ENCODE results near the gene TTC33.

The TTC33 gene

DNA sequence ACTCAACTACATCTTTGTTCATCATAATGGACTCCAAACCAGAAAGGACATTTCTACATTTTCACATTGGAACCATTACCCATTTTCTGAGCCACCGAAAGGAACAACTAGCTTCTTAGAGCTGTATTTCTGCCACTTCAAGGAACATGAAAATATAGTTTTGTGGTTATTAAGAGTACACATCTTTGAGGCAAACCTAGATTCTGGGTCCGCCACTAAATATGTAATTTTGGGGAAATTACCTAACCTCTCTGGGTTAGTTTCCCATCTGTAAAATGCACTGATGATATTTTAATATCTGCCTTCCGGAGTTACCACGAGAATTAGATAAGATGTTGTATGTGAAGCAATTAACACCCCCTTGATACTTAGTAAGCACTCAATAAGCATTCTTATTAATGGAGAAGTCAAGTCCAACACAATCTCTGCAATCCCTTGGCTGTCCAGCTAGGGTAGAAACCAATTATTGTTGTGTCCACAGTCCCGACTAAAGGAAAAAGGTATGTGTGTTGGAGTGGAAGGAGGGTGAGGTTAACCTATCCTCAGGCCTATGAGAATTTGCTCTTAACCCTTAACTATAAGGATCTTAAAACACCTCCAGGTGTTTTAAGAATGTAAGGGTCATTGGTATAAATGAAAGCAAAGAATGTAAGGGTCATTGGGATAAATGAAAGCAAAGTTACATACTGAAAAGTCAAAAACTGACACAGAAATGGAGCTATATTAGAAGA, 170.1 kb downstream of the TTC33 start:
- H3K36me3 ChIP-seq (ENCODE audit: control insufficient read depth, insufficient read depth, low read length), result no peaks in the 10 kb centered on the region
- no peak overlapping the region for H3K4me3 ChIP-seq (ENCODE audit: low read depth, low read length)
- H3K9me3 ChIP-seq (ENCODE audit: control insufficient read depth, insufficient read depth, low read length), result no peaks in the 10 kb centered on the region
- no peaks in the 10 kb centered on the region for H3K27me3 ChIP-seq (ENCODE audit: control insufficient read depth, insufficient read depth, low read length)
- H3K9ac ChIP-seq (ENCODE audit: low read depth, low read length), result no peak overlapping the region
- H3K4me1 ChIP-seq (ENCODE audit: control insufficient read depth, insufficient read depth, low read length), result no peaks in the 10 kb centered on the region

DNA sequence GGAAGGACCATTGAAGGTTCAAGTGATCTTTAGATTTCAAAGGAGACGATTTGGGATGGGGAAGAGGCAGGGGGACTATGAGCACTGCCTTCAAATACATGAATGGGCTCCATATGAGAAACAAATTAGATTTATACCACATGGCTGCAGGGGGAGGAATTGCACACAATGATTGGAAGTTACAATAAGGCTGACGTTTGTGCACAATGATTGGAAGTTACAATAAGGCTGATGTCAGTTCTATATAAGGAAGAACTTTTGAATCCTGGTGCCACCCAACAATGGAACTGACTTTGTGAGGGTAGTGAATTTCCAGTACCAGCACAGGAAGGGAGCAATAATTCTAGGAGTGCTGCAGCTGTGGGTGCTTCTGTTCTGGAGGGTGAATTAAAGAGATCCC, 171.7 kb downstream of the TTC33 start:
- no peaks in the 10 kb centered on the region for H3K27me3 ChIP-seq (ENCODE audit: control insufficient read depth, insufficient read depth, low read length)
- H3K9me3 ChIP-seq (ENCODE audit: control insufficient read depth, insufficient read depth, low read length), result no peaks in the 10 kb centered on the region
- no peaks in the 10 kb centered on the region for H3K4me1 ChIP-seq (ENCODE audit: control insufficient read depth, insufficient read depth, low read length)
- no peak overlapping the region for H3K4me3 ChIP-seq (ENCODE audit: low read depth, low read length)
- H3K9ac ChIP-seq (ENCODE audit: low read depth, low read length), result no peak overlapping the region
- H3K36me3 ChIP-seq (ENCODE audit: control insufficient read depth, insufficient read depth, low read length), result no peaks in the 10 kb centered on the region

DNA sequence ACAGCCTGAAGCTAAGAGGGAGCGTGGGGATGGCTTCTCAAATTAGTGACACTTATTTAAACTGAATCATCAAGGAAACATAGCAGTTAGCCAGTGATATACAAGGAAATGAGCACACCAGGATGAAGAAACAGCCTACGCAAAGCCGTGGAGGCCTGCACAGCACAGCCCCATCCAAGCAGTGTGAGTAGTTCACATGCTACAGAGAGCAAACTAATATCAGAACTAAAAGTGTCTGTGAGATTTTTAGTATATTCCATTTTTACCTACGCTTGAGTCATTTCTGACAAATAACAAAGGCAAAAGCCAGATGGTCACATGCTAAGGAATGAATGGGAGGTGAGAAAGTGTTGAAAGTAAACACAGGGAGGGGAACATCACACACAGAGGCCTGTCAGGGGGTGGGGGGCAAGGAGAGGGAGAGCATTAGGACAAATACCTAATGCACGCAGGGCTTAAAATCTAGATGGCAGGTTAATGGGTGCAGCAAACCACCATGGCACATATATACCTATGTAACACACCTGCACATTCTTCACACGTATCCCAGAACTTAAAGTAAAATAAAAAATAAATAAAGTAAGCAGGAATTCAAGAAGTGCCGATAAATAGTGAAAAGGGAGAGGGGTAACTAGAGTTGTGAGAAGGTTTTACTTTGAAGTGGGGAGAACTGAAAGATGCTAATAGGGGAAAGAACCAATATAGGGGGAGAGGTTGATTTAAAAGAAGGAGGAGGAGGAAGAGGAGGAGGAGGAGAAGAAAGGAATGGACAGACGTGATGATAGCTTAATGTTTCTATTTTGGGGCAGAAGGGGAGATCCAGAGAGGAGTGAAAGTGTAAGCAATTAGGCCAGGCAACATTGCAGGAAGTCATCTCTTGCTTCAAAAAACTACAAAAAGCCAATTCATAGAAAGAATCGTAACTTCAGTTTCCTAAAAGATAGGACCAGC, 177.0 kb downstream of the TTC33 start:
- Histone ChIP-seq H3K4me3 (ENCODE audit: low read depth, low read length) (no peak overlapping the region), H3K27me3 (ENCODE audit: control insufficient read depth, insufficient read depth, low read length) (no peaks in the 10 kb centered on the region), H3K4me1 (ENCODE audit: control insufficient read depth, insufficient read depth, low read length) (no peaks in the 10 kb centered on the region), H3K9me3 (ENCODE audit: control insufficient read depth, insufficient read depth, low read length) (no peaks in the 10 kb centered on the region), H3K9ac (ENCODE audit: low read depth, low read length) (no peak overlapping the region), H3K36me3 (ENCODE audit: control insufficient read depth, insufficient read depth, low read length) (no peaks in the 10 kb centered on the region)

DNA sequence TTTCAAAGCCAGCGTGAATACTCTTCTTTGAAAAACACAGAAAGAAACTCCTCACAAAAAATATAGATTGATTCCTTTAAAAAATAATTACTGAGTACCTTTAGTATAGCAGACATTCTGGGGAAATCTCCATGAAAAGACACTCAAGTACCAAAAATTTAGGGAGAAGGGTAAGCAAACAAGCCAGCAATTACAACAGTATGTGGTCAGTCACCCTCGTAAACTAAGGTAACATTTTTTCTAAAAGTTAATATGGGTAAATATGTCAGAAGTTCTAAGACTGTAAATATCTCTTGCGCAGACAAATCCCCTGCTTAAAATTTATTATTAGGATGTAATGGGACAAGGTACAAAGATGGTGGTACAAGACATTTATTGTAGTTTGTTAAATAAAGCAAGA, 178.0 kb downstream of the TTC33 start:
- Histone ChIP-seq H3K9ac (ENCODE audit: low read depth, low read length) (no peak overlapping the region), H3K27me3 (ENCODE audit: control insufficient read depth, insufficient read depth, low read length) (no peaks in the 10 kb centered on the region), H3K9me3 (ENCODE audit: control insufficient read depth, insufficient read depth, low read length) (no peaks in the 10 kb centered on the region), H3K36me3 (ENCODE audit: control insufficient read depth, insufficient read depth, low read length) (no peaks in the 10 kb centered on the region), H3K4me3 (ENCODE audit: low read depth, low read length) (no peak overlapping the region), H3K4me1 (ENCODE audit: control insufficient read depth, insufficient read depth, low read length) (no peaks in the 10 kb centered on the region)

DNA sequence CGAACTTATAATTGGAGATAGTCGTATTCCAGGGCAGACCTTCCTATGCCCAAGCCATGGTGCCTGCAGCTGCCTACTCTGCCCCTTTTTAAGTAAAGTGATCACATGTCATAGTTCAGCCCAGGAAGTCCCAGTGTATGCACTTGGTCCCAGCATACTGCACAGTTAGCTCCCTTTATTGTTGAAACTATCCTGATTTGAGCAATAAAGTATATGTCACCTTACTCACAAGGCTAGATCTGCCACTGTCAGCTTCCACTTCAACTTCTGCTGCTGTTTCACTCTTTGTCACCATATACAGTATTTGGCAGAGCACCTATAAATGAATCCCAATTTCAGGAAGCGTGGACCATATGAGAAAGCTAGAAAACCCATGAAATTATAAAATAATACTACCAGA, 179.8 kb downstream of the TTC33 start:
- no peak overlapping the region for H3K4me3 ChIP-seq (ENCODE audit: low read depth, low read length)
- H3K36me3 ChIP-seq (ENCODE audit: control insufficient read depth, insufficient read depth, low read length), result no peaks in the 10 kb centered on the region
- H3K4me1 ChIP-seq (ENCODE audit: control insufficient read depth, insufficient read depth, low read length), result no peaks in the 10 kb centered on the region
- no peak overlapping the region for H3K9ac ChIP-seq (ENCODE audit: low read depth, low read length)
- H3K9me3 ChIP-seq (ENCODE audit: control insufficient read depth, insufficient read depth, low read length), result no peaks in the 10 kb centered on the region
- H3K27me3 ChIP-seq (ENCODE audit: control insufficient read depth, insufficient read depth, low read length), result no peaks in the 10 kb centered on the region

DNA sequence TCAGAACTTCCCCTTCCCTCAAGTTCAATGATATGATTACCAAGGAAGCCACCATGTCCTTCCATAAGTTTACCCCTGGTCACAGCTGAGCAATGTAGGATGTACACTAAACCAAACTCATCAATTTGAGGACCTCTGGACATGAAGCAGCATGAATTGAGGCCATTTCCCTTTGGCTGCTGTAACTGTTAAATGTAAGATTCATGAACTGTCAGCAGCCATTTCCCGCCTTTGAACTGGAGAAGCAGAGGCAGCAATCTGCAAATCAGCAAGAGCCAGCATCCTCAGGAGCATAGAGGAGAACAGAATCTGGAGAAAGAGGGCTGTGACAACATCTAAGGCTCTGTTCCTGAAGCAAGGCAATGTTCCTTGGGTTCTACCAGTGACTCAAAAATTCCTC, 180.3 kb downstream of the TTC33 start:
- Histone ChIP-seq H3K9me3 (ENCODE audit: control insufficient read depth, insufficient read depth, low read length) (no peaks in the 10 kb centered on the region), H3K27me3 (ENCODE audit: control insufficient read depth, insufficient read depth, low read length) (no peaks in the 10 kb centered on the region), H3K9ac (ENCODE audit: low read depth, low read length) (no peak overlapping the region), H3K4me1 (ENCODE audit: control insufficient read depth, insufficient read depth, low read length) (no peaks in the 10 kb centered on the region), H3K4me3 (ENCODE audit: low read depth, low read length) (no peak overlapping the region), H3K36me3 (ENCODE audit: control insufficient read depth, insufficient read depth, low read length) (no peaks in the 10 kb centered on the region)

DNA sequence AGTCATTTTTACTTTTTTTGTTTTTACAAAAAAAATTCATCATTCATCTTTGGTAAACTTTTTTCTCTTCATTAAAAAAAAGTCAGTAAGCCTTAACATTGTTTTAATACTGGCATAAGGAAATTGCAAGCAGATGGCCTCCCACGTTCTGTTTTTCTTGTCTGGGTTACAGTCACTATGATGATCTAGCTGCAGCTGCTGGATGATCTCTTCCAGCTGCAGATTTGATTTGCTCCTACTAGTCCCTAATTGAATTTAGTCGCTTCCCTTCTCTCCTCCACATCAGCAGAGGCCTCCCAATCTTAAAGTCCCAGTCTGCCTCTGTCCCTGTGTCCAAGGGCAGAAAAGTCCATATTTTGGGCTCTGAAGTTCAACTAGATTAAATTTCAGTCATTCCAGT, 182.8 kb downstream of the TTC33 start:
- H3K9me3 ChIP-seq (ENCODE audit: control insufficient read depth, insufficient read depth, low read length), result no peaks in the 10 kb centered on the region

DNA sequence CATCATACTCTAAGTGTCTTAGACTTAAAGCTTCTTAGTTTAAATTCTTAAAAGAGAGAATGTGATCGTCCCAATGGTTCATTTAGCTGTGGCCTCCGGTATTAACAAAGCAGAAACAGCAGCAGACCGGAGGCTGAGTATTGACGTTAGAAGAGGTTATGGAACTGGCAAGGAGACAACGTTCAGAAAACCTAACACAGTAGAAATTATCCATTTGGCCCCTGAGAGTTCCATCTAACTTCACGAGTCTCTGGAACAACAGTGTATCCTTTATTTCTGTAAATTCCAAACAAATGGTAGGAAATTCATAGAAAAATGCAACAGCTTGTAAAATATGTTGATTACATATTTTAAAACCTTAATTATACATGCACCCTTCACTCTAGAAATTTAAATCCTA, 183.4 kb downstream of the TTC33 start:
- no peak overlapping the region for H3K9ac ChIP-seq (ENCODE audit: low read depth, low read length)
- H3K27me3 ChIP-seq (ENCODE audit: control insufficient read depth, insufficient read depth, low read length), result no peaks in the 10 kb centered on the region
- no peaks in the 10 kb centered on the region for H3K4me1 ChIP-seq (ENCODE audit: control insufficient read depth, insufficient read depth, low read length)
- H3K36me3 ChIP-seq (ENCODE audit: control insufficient read depth, insufficient read depth, low read length), result no peaks in the 10 kb centered on the region
- H3K4me3 ChIP-seq (ENCODE audit: low read depth, low read length), result no peak overlapping the region
- no peaks in the 10 kb centered on the region for H3K9me3 ChIP-seq (ENCODE audit: control insufficient read depth, insufficient read depth, low read length)

More for the DNA sequence above, 182.8 kb downstream of the TTC33 start:
- Histone ChIP-seq H3K4me1 (ENCODE audit: control insufficient read depth, insufficient read depth, low read length) (no peaks in the 10 kb centered on the region), H3K27me3 (ENCODE audit: control insufficient read depth, insufficient read depth, low read length) (no peaks in the 10 kb centered on the region), H3K4me3 (ENCODE audit: low read depth, low read length) (no peak overlapping the region), H3K9ac (ENCODE audit: low read depth, low read length) (no peak overlapping the region), H3K36me3 (ENCODE audit: control insufficient read depth, insufficient read depth, low read length) (no peaks in the 10 kb centered on the region)

DNA sequence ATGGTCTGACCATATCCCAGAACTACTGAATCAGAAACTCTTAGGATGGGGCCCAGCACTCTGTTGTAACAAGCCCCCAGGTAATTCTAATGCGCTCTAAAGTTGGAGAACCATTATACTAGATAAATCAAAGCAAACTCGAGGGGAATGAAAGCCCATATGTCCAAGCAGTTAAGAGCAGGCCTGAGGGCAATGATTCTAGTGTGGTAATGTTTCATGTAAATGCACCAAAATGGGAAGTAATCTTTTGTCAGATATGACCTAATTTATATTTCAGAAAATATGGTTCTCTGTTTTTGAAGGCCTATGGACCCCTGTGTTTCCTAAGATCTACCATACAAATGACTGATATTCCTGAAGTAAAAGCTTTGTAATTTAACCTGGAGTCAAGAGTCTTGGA, 184.0 kb downstream of the TTC33 start:
- no peaks in the 10 kb centered on the region for H3K9me3 ChIP-seq (ENCODE audit: control insufficient read depth, insufficient read depth, low read length)
- H3K4me1 ChIP-seq (ENCODE audit: control insufficient read depth, insufficient read depth, low read length), result no peaks in the 10 kb centered on the region
- H3K36me3 ChIP-seq (ENCODE audit: control insufficient read depth, insufficient read depth, low read length), result no peaks in the 10 kb centered on the region
- no peaks in the 10 kb centered on the region for H3K27me3 ChIP-seq (ENCODE audit: control insufficient read depth, insufficient read depth, low read length)
- H3K4me3 ChIP-seq (ENCODE audit: low read depth, low read length), result no peak overlapping the region
- no peak overlapping the region for H3K9ac ChIP-seq (ENCODE audit: low read depth, low read length)

DNA sequence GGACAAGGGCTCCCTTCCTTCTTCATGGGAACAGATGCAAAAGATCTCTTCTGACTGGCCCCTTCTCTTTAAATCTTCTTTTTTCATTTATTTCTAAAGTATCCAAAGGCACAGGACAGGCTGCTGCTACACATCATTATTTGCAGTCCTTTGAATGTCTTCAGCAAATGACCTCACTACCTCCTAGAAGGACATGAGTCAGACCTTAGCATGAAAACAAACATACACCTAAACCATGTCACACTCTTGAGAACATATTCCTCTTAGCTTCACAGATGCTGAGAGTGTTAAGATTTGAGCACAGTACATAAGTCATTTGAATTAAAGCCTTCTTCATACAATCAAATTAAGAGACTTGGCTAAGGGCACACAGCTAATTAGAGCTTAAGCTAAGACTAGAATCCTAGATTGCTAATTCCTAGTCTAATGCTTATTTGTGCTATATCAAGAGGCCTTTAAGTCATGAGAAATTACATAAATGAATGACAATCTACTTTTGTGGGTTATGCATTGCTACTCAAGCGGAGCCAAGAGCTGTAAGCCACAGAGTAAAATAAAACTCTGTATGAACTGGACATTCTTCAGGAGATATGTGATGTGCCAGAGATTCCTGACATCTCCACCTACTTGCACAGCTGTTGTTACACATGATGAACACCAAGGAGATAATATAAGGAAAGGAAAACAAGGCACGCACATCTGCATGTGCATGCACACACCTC, 185.2 kb downstream of the TTC33 start:
- H3K36me3 ChIP-seq (ENCODE audit: control insufficient read depth, insufficient read depth, low read length), result no peaks in the 10 kb centered on the region
- H3K27me3 ChIP-seq (ENCODE audit: control insufficient read depth, insufficient read depth, low read length), result no peaks in the 10 kb centered on the region
- no peaks in the 10 kb centered on the region for H3K9me3 ChIP-seq (ENCODE audit: control insufficient read depth, insufficient read depth, low read length)
- no peak overlapping the region for H3K9ac ChIP-seq (ENCODE audit: low read depth, low read length)
- no peak overlapping the region for H3K4me3 ChIP-seq (ENCODE audit: low read depth, low read length)
- no peaks in the 10 kb centered on the region for H3K4me1 ChIP-seq (ENCODE audit: control insufficient read depth, insufficient read depth, low read length)

DNA sequence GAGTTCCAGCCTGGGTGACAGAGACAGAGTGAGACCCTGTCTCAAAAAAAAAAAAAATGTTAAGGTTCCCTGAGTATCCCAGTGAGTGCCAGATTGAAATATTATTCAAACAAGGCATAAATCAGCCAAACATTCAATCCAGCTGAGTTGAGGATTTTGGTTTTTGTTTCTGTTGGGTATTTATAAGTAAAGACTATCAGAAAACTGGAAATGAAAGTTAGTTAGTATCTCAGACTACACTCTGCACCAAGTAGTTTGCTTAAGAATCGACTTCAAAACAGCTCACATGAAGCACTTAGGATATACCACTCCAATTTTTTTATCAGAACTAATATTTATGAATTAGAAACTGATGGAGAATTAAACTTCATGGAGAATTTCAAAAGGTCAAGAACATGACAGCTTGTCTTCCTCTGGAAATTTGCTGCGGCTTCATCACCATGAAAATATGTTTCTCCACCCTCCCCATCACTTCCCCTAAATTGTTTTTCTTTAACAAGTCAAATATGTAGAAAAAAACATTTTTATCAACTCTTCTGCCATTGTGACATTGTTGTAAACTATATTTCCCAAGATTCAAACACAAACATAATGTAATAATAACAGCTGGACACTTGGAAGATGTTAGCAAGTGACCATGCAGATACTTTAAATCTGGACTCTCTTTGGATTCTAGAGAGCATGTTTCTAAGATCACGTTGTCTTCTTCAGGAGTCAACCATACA, 186.1 kb downstream of the TTC33 start:
- no peaks in the 10 kb centered on the region for H3K36me3 ChIP-seq (ENCODE audit: control insufficient read depth, insufficient read depth, low read length)
- no peaks in the 10 kb centered on the region for H3K4me1 ChIP-seq (ENCODE audit: control insufficient read depth, insufficient read depth, low read length)
- no peaks in the 10 kb centered on the region for H3K9me3 ChIP-seq (ENCODE audit: control insufficient read depth, insufficient read depth, low read length)
- no peak overlapping the region for H3K4me3 ChIP-seq (ENCODE audit: low read depth, low read length)
- H3K9ac ChIP-seq (ENCODE audit: low read depth, low read length), result no peak overlapping the region
- H3K27me3 ChIP-seq (ENCODE audit: control insufficient read depth, insufficient read depth, low read length), result no peaks in the 10 kb centered on the region
